ENCODE data around the gene ATF1.

The ATF1 gene

GRCh38 chr12:50763639-50764285, at the start of gene ATF1:
TSS of gene ATF1 (plus strand) at chr12:50764101. CDS start at chr12:50780146, 16,045 bp downstream.
- peak; percentile 36 to 94 (median 87) for DNase-seq

GRCh38 chr12:50715174-50715573, 48.7 kb upstream of the ATF1 start:
- DNase-seq, result peak in 1 of 58 donors; percentile 4

GRCh38 chr12:50718760-50719159, 45.1 kb upstream of the ATF1 start:
- DNase-seq, result no peak

DNA sequence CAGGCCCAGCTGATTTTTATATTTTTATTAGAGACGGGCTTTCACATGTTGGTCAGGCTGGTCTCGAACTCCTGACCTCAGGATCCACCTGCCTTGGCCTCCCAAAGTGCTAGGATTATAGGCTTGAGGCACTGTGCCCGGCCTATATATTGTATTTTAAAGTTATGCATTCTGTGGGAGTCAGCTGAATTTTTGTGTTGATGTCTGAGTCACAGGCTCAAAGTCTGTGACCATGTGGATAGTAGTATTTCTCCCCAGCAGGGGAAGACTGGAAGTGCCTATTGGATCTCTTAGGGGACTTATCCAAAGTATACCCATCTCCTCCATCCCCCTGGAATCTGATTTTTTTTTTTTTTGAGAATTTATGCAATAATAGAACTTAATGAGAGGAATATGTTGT, 43.8 kb upstream of the ATF1 start:
- no peak for DNase-seq

DNA sequence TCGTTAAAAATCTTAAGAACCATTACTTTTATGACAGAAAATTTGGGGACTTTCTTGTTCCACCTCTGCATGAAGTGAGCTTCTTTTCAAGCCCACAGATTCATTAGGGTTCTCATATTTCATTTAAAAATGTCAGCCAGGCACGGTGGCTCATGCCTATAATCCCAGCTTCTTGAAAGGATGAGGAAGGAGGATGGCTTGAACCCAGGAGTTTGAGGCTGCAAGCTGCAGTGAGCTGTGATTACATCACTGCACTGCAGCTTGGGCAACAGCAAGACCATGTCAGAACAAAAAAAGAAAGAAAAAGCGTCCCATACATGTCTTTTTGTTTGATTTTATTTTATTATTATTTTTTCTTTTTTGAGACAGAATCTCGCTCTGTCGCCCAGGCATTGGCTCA, 43.4 kb upstream of the ATF1 start:
- no peak for DNase-seq

- no peak for DNase-seq
Measured at GRCh38 chr12:50723865-50724264, 40.0 kb upstream of the ATF1 start.

- no peak for DNase-seq
Measured at GRCh38 chr12:50725011-50725942, 38.6 kb upstream of the ATF1 start.

- no peak for DNase-seq
Measured at GRCh38 chr12:50727466-50727865, 36.4 kb upstream of the ATF1 start.

DNA sequence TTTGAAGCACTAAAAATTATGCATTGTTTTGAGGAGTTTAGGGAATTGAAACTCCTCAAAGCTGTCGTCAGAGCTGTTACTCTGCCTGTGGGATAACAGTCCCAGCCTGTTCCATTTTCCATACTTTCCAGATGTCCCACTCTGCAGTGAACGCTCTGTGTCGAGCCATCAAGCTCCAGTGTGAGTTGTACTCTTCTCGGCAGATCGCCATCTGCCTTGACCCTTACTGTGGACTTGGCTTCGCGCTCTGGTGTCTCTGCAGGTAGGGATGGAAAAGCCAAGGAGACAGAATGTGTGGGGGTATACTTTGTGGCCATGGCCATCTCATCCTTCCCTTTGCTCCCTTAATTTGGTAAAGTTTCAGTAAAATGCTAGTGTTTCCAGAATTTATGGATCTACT, 35.5 kb upstream of the ATF1 start:
- no peak for DNase-seq

GRCh38 chr12:50728841-50729240, 35.1 kb upstream of the ATF1 start:
- no peak for DNase-seq

DNA sequence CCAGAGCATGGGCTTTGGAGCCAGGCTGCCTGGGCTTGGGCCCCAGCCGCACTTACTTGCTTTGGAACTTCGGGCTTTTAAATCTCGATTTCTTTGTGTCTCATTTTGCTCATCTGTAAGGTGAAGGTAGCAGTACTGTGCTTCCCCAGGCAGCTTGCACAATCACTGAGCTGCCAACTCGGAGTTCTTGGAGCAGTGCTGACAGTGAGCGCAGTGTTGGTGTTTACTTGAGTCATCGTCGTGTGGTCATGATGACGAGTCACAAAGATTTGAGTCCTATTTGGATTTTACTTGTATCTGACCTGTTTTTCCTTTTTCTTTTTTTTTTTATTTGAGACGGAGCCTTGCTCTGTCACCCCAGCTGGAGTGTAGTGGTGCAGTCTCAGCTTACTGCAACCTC, 31.3 kb upstream of the ATF1 start:
- peak in 2 of 58 donors; percentile 2 to 17 for DNase-seq

- no peak for DNase-seq
Measured at GRCh38 chr12:50733706-50734105, 30.2 kb upstream of the ATF1 start.

- DNase-seq, result peak in 16 of 58 donors; percentile 1 to 20 (median 5)
Measured at GRCh38 chr12:50734409-50735263, 29.3 kb upstream of the ATF1 start.

GRCh38 chr12:50739611-50740010, 24.3 kb upstream of the ATF1 start:
- no peak for DNase-seq

DNA sequence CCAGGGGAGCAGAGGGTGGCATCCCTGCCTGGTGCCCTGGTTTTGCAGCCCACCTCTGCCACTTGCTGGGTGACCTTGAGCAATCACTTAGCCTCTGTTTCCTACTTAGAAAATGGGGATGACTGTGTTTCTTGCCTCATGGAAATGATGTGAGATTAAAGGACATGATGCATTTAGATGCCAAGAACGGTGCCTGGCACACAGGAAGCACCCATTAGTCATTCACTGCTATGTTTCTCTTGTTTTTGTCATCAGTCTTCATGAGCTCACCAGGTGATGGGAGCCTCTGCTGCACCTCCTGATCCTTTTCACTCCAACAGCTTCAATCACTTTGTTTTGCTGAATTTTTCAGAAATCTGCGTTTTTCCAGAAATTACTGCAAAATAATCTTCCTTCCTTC, 23.6 kb upstream of the ATF1 start:
- no peak for DNase-seq

- no peak for DNase-seq
Measured at GRCh38 chr12:50742776-50743175, 21.1 kb upstream of the ATF1 start.

DNA sequence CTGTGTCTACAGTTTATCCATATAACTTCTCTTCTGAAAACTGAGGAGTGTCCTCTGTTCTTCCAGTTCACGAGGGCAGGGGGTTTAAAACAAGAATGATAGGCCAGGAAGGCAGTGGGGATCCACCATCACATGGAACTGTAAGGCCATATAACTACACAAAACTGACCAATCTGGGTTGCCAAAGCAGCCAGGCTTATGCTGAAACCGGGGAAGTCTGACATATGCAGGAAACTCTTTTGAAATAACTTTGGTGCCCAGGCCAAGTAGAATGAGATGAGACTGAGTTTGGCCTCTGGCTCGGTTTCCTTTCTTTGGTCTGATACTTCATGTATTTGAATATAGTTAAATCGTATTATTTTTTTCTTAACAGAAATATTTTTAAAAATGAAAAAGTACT, 18.0 kb upstream of the ATF1 start:
- no peak for DNase-seq

DNA sequence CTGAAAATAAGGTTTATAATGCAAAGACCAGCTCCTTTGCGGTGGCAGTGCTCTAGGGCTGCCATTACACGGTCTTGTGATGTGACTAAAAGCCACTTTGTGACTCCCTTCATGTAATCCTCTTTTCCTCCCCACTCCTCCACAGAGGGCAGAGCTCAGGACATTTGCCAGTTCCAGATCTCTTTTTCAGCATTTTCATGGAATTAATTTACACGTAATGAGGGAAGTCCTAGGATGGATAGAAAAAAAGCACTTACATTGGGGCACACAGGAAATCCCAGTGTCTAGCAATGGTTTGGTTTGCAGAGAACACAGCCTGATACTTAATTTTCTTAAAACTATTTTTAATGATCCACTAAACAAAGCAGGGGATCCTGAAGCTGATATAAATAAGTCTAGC, 17.5 kb upstream of the ATF1 start:
- DNase-seq, result no peak

- no peak for DNase-seq
Measured at GRCh38 chr12:50747817-50748216, 16.1 kb upstream of the ATF1 start.

DNA sequence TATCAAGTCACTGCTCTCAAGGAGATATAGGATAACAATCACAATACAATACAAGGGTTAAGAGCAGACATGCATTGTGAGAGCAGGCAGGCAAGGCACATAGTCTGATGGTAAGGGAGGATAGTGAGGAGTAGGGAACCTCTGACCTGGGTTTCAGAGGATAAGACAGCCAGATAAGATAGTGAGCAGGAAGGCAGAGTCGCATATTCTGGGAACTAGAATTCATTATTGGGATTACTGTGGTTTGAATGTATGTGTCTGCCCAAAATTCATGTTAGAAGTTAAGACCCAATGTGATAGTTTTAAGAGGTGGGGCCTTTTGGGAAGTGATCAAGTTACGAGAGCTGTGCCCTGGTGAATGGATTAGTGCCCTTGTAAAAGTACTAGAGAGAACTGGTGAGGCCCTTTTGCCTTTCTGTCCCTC, 14.4 kb upstream of the ATF1 start:
- no peak for DNase-seq

DNA sequence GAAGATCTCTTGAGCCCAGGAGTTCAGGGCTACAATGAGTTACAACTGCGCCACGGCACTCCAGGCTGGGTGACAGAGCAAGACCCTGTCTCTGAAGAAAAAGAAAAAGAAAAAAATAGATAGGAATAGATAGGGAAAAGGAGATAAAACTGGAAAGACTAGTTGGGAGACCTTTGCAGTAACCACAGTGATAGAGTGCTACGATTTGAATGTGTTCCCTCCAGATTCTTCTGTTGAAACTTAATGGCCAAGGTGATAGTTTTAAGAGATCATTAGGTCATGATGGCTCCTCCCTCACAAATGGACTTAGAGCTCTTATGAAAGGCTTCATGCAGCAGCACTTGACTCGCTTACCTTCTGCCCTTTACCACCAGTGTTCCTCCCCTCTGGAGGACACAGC, 13.5 kb upstream of the ATF1 start:
- DNase-seq, result no peak

All from anterior cingulate cortex (tissue), 58 donors.